Activated CD8-positive, alpha-beta memory T cell treated with anti-CD3 and anti-CD28 coated beads for 36 hours (primary cell): Measurements from ENCODE around the gene TIMM17A. TPM values are rescaled to one million over a fixed set of nuclear protein-coding genes. Genes with fewer than 3 reads are reported as not detected.

Experiments
- CTCF ChIA-PET: fragments of 350-600 bp; sonication (Branson Sonifier 250); formaldehyde crosslinking; loops from one replicate; lab custom pipeline; 2021; ENCODE audit warnings: antibody characterized with exemption; lab: Charles Lee
- POLR2A ChIA-PET: fragments of 350-600 bp; sonication (Branson Sonifier 250); formaldehyde crosslinking; loops from one replicate; lab custom pipeline; 2021; ENCODE audit warnings: antibody characterized with exemption; lab: Charles Lee
- total RNA-seq, 2 experiments: library from RNA; stranded (reverse); gene quantifications; one replicate each; pipeline ENCODE4 v1.2.3, GENCODE V29; 2021

Gene TIMM17A
- total RNA-seq: 100 to 1,000 TPM; 119 to 122 TPM

GRCh38 chr1:201955009-201955728, at the start of gene TIMM17A:
TIMM17A (plus strand) TSS chr1:201955503; CDS start chr1:201955527, 24 bp downstream.
- ChIA-PET POLR2A (interaction anchor here (0.6 to 1.5 kb wide), 3 partner anchors 28 to 59 kb away, joined by 3 to 8 read pairs (median 3); no protein-coding TSS in a partner anchor), CTCF (interaction anchor here (0.6 to 1.4 kb wide), 4 partner anchors 17 to 234 kb away, joined by 3 to 4 read pairs (median 3); partner anchors contain the start of gene IPO9)

GRCh38 chr1:201906336-201906735, 49.0 kb upstream of the TIMM17A start:
- POLR2A ChIA-PET: no interaction called here
- CTCF ChIA-PET: interaction anchor here (2.1 kb wide), 1 partner anchor 10 kb away, joined by 6 read pairs; no protein-coding TSS in a partner anchor

GRCh38 chr1:201907621-201908020, 47.7 kb upstream of the TIMM17A start:
- CTCF ChIA-PET: interaction anchor here (2.1 kb wide), 1 partner anchor 12 kb away, joined by 6 read pairs; no protein-coding TSS in a partner anchor
- POLR2A ChIA-PET: no interaction called here

- ChIA-PET POLR2A (no interaction called here), CTCF (no interaction called here)
Observed at GRCh38 chr1:201911826-201912571, 43.3 kb upstream of the TIMM17A start.

GRCh38 chr1:201912832-201913231, 42.5 kb upstream of the TIMM17A start:
- ChIA-PET POLR2A (no interaction called here), CTCF (no interaction called here)

GRCh38 chr1:201914456-201915235, 40.7 kb upstream of the TIMM17A start:
- POLR2A ChIA-PET: no interaction called here
- CTCF ChIA-PET: interaction anchor here (1.0 to 1.6 kb wide), 2 partner anchors 85 to 122 kb away, joined by 3 to 4 read pairs; no protein-coding TSS in a partner anchor

- ChIA-PET POLR2A (no interaction called here), CTCF (no interaction called here)
Observed at GRCh38 chr1:201916649-201917249, 38.6 kb upstream of the TIMM17A start.

GRCh38 chr1:201917362-201918033, 37.8 kb upstream of the TIMM17A start:
- CTCF ChIA-PET: interaction anchor here (0.6 kb wide), 1 partner anchor 19 kb away, joined by 3 read pairs; no protein-coding TSS in a partner anchor

GRCh38 chr1:201918343-201918742, 37.0 kb upstream of the TIMM17A start:
- POLR2A ChIA-PET: no interaction called here
- CTCF ChIA-PET: interaction anchor here (0.6 kb wide), 1 partner anchor 89 kb away, joined by 3 read pairs; the partner anchor contains the start of gene IPO9

More at GRCh38 chr1:201917362-201918033, 37.8 kb upstream of the TIMM17A start:
- POLR2A ChIA-PET: interaction anchor here (0.6 kb wide), 1 partner anchor 35 kb away, joined by 8 read pairs; no protein-coding TSS in a partner anchor

- POLR2A ChIA-PET: no interaction called here
Observed at GRCh38 chr1:201921952-201922558, 33.2 kb upstream of the TIMM17A start.

GRCh38 chr1:201925301-201925567, 30.1 kb upstream of the TIMM17A start:
- ChIA-PET POLR2A (no interaction called here), CTCF (interaction anchor here (1.7 kb wide), 1 partner anchor 29 kb away, joined by 5 read pairs; no protein-coding TSS in a partner anchor)

More at GRCh38 chr1:201921952-201922558, 33.2 kb upstream of the TIMM17A start:
- CTCF ChIA-PET: no interaction called here

- ChIA-PET POLR2A (no interaction called here), CTCF (interaction anchor here (1.0 to 1.7 kb wide), 2 partner anchors 30 to 33 kb away, joined by 3 to 5 read pairs; no protein-coding TSS in a partner anchor)
Observed at GRCh38 chr1:201925981-201926645, 29.2 kb upstream of the TIMM17A start.

- ChIA-PET CTCF (no interaction called here), POLR2A (interaction anchor here (0.6 kb wide), 1 partner anchor 26 kb away, joined by 11 read pairs; no protein-coding TSS in a partner anchor)
Observed at GRCh38 chr1:201928266-201928665, 27.0 kb upstream of the TIMM17A start.

GRCh38 chr1:201930137-201930536, 25.2 kb upstream of the TIMM17A start:
- ChIA-PET CTCF (no interaction called here), POLR2A (no interaction called here)

GRCh38 chr1:201930803-201931202, 24.5 kb upstream of the TIMM17A start:
- ChIA-PET POLR2A (no interaction called here), CTCF (no interaction called here)

- POLR2A ChIA-PET: no interaction called here
- CTCF ChIA-PET: no interaction called here
Observed at GRCh38 chr1:201933840-201934430, 21.4 kb upstream of the TIMM17A start.
